PC-3 (cell line): ENCODE data around the gene TJP3. TPM values are rescaled to one million over a fixed set of nuclear protein-coding genes. Genes with fewer than 3 reads are reported as not detected.
"Not testable (repeated sequence)": the region's sequence is repeated elsewhere in the genome, so short reads cannot be mapped to it uniquely, and the experiment has no call there.

Source experiments
- ATAC-seq: fragments of 200-7000 bp; cut with Tn5 transposase; 2 replicates; pipeline ENCODE4 v1.9.1; 2020; ENCODE audit warnings: mild to moderate bottlenecking, moderate library complexity
- BruUV-seq: library from RNA; stranded (reverse); fragments of 400-500 nt; replicated peaks from 2 replicates; lab custom pipeline; 2021; lab: Mats Ljungman, UMichigan
- CTCF ChIA-PET: fragments of 300-600 bp; sonication (Branson Sonifier 250); formaldehyde crosslinking; loops from one replicate; lab custom pipeline; 2022; ENCODE audit warnings: antibody characterized with exemption; lab: Charles Lee
- POLR2A ChIA-PET: fragments of 300-600 bp; sonication (Branson Sonifier 250); formaldehyde crosslinking; loops from one replicate; lab custom pipeline; 2022; ENCODE audit warnings: antibody characterized with exemption; ENCODE audit not compliant: unreplicated experiment; lab: Charles Lee
- DNase-seq: peaks from one replicate; pipeline ENCODE4 v3.0.0-alpha.2; 2015
- H2AFZ ChIP-seq: fragments of 300-600 bp; sonication (generic); 2 replicates; pipeline ENCODE4 v1.6.0; 2016; ENCODE audit warnings: antibody characterized with exemption, low read length
- H3F3A ChIP-seq: fragments of 300-600 bp; sonication (generic); one replicate; pipeline ENCODE4 v1.6.0; 2017; ENCODE audit warnings: antibody characterized with exemption, low read length, control low read depth, mild to moderate bottlenecking; ENCODE audit not compliant: unreplicated experiment
- H3K27ac ChIP-seq: fragments of 300-600 bp; sonication (generic); 2 replicates; pipeline ENCODE4 v1.5.1; 2016; ENCODE audit warnings: mild to moderate bottlenecking, low read length
- H3K27me3 ChIP-seq: fragments of 300-600 bp; sonication (generic); 2 replicates; pipeline ENCODE4 v1.6.1; 2016; ENCODE audit warnings: low read length, mixed read lengths
- H3K36me3 ChIP-seq: fragments of 300-600 bp; sonication (generic); 2 replicates; pipeline ENCODE4 v1.6.1; 2016; ENCODE audit warnings: low read depth, mixed run types, low read length, mixed read lengths
- H3K4me1 ChIP-seq: fragments of 300-600 bp; sonication (generic); 2 replicates; pipeline ENCODE4 v1.5.1; 2016; ENCODE audit warnings: low read length; ENCODE audit not compliant: insufficient read depth
- H3K4me2 ChIP-seq: fragments of 300-600 bp; sonication (generic); 2 replicates; pipeline ENCODE4 v1.6.0; 2016; ENCODE audit warnings: low read length
- H3K4me3 ChIP-seq: fragments of 300-600 bp; sonication (generic); 2 replicates; pipeline ENCODE4 v1.5.1; 2016; ENCODE audit warnings: mild to moderate bottlenecking, low read length, mixed read lengths
- H3K79me2 ChIP-seq: fragments of 300-600 bp; sonication (generic); 2 replicates; pipeline ENCODE4 v1.6.1; 2017; ENCODE audit warnings: low read length, mixed read lengths
- H3K9ac ChIP-seq: fragments of 300-600 bp; sonication (generic); 2 replicates; pipeline ENCODE4 v1.6.0; 2016; ENCODE audit warnings: mild to moderate bottlenecking, low read length
- H3K9me2 ChIP-seq: fragments of 300-600 bp; sonication (generic); replicated peaks from 2 replicates; pipeline ENCODE4 v1.6.1; 2016; ENCODE audit warnings: mixed run types, low read length, mixed read lengths
- H3K9me3 ChIP-seq: fragments of 300-600 bp; sonication (generic); 2 replicates; pipeline ENCODE4 v1.6.1; 2016; ENCODE audit warnings: low read length, mixed read lengths
- H4K20me1 ChIP-seq: fragments of 300-600 bp; sonication (generic); 2 replicates; pipeline ENCODE4 v1.6.1; 2016; ENCODE audit warnings: low read length, mixed read lengths
- CTCF ChIP-seq: fragments of 300-600 bp; sonication (generic); conservative IDR thresholded peaks from 2 replicates; pipeline ENCODE4 v1.5.1; 2017; ENCODE audit warnings: antibody characterized with exemption, low read depth, mild to moderate bottlenecking, low read length
- EZH2 ChIP-seq: fragments of 300-600 bp; sonication (generic); IDR thresholded peaks from one replicate; pipeline ENCODE4 v1.6.1; 2017; ENCODE audit warnings: antibody characterized with exemption, mild to moderate bottlenecking, low read length; ENCODE audit not compliant: unreplicated experiment
- EZH2phosphoT487 ChIP-seq: fragments of 300-600 bp; sonication (generic); IDR thresholded peaks from 2 replicates; pipeline ENCODE4 v1.6.1; 2018; ENCODE audit warnings: mild to moderate bottlenecking, antibody characterized with exemption, low read length, borderline replicate concordance
- intact Hi-C: fragments of 100-400 bp; cut with micrococcal nuclease; formaldehyde crosslinking; loops from 2 replicates; pipeline ENCODE4 v1.9.0; 2023
- total RNA-seq: library from RNA; depleted of rRNA; stranded (reverse); fragments of >200 nt; gene quantifications from 2 replicates; pipeline ENCODE4 v1.2.3, GENCODE V29; 2014

Gene TJP3
- total RNA-seq, 1 experiment from 2014 or later, result 11.7 TPM

GRCh38 chr19:3752492-3752891, 44.3 kb downstream of the TJP3 start:
- BruUV-seq, result no TSS peak
- no peak overlapping the region for H3K4me3 ChIP-seq
- H3K27ac ChIP-seq, result no peak overlapping the region
- H3K4me1 ChIP-seq, result no peaks in the 10 kb centered on the region
- TF ChIP-seq EZH2 (no peak), CTCF (no peak), EZH2phosphoT487 (no peak)
- H3K4me2 ChIP-seq, result no peak overlapping the region
- H4K20me1 ChIP-seq, result no peaks in the 10 kb centered on the region
- no peaks in the 10 kb centered on the region for H3F3A ChIP-seq
- no peak for DNase-seq
- H3K9me3 ChIP-seq, result no peaks in the 10 kb centered on the region
- no peaks in the 10 kb centered on the region for H3K9me2 ChIP-seq
- no peak overlapping the region for H2AFZ ChIP-seq
- intact Hi-C loops, result no loop called here
- no peaks in the 10 kb centered on the region for H3K36me3 ChIP-seq
- ChIA-PET CTCF (no interaction called here), POLR2A (no interaction called here)
- no peak overlapping the region for H3K9ac ChIP-seq
- H3K79me2 ChIP-seq, result no peaks in the 10 kb centered on the region
- no peak for ATAC-seq
- no peaks in the 10 kb centered on the region for H3K27me3 ChIP-seq

DNA sequence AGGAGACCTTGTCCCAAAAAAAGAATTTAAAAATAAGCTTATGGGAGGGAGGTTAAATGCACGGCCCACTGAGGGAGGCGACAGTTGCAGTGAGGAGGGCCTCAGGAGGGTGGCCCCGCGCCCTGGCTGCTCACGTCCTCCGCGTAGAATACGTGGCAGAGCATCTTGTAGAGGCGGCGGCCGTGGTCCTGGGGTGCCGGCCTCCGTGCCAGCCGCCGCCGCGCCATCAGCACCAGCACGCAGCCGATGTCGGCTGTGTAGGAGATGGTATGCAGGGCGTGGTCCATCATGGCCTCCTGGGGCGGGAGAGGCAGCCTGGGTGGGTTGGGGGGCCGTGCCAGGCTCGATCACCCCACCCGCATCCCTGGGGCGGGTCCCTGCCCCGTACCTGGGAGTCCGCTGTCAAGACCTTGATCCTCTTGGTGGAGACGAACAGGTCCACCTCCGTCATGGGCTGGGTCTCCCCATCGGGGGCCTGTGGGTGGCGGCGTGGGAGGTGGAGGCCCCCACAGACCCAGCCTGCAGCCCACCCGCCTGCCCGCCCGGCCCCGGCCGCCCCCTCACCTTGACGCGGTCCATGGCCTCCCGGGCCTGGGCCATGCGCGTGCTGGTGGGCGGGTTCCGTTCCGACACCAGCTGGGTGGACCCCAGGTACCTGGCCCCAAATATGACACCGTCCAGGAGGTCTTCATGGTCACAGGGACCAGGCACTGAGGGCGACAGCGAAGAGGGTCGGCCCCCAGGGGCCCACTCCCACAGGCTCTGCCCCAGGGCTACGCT, 45.6 kb downstream of the TJP3 start:
- Histone ChIP-seq H3K9me3 (no peaks in the 10 kb centered on the region), H2AFZ (no peak overlapping the region), H3K79me2 (no peaks in the 10 kb centered on the region), H3K27ac (no peak overlapping the region), H3K4me2 (no peak overlapping the region), H4K20me1 (no peaks in the 10 kb centered on the region), H3K36me3 (no peaks in the 10 kb centered on the region), H3K27me3 (no peaks in the 10 kb centered on the region), H3K9ac (no peak overlapping the region), H3K4me3 (no peak overlapping the region), H3F3A (no peaks in the 10 kb centered on the region), H3K4me1 (no peaks in the 10 kb centered on the region), H3K9me2 (no peaks in the 10 kb centered on the region)
- TF ChIP-seq CTCF, result no peak
- no peak for TF ChIP-seq EZH2phosphoT487
- TF ChIP-seq EZH2, result no peak
- no peak for DNase-seq
- ATAC-seq, result no peak
- no TSS peak for BruUV-seq
- POLR2A ChIA-PET, result no interaction called here
- CTCF ChIA-PET, result no interaction called here
- intact Hi-C loops, result no loop called here

GRCh38 chr19:3757705-3758104, 49.5 kb downstream of the TJP3 start:
- H3K9ac ChIP-seq, CTCF ChIA-PET: not testable (repeated sequence)

DNA sequence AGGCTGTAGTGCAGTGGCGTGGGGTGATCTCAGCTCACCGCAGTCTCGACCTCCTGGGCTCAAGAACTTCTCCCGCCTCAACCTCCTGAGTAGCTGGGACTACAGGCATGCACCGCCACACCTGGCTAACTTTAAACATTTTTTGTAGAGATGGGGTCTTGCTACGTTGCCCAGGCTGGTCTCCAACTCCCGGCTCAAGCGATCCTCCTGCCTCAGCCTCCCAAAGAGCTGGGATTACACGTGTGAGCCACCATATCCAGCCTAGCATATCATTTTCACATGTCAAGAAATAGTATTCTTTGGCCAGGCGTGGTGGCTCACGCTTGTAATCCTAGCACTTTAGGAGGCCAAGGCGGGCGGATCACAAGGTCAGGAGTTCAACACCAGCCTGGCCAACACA, 50.1 kb downstream of the TJP3 start:
- H4K20me1 ChIP-seq, CTCF ChIA-PET, H3K4me2 ChIP-seq, H3K9ac ChIP-seq, intact Hi-C loops, ATAC-seq, H3F3A ChIP-seq, H3K27ac ChIP-seq, BruUV-seq, H3K9me2 ChIP-seq, H3K36me3 ChIP-seq, POLR2A ChIA-PET, H3K4me3 ChIP-seq, H3K4me1 ChIP-seq, DNase-seq, H3K9me3 ChIP-seq, H2AFZ ChIP-seq, H3K27me3 ChIP-seq: not testable (repeated sequence)
- H3K79me2 ChIP-seq, result peaks cover 26% of the 10 kb centered on the region

More at GRCh38 chr19:3757705-3758104, 49.5 kb downstream of the TJP3 start:
- H3K4me2 ChIP-seq, ATAC-seq, POLR2A ChIA-PET, H3K9me2 ChIP-seq, DNase-seq, H3K27ac ChIP-seq, H3K9me3 ChIP-seq, BruUV-seq, H3K4me1 ChIP-seq, intact Hi-C loops, H3K27me3 ChIP-seq, H2AFZ ChIP-seq, H3F3A ChIP-seq, H3K36me3 ChIP-seq, H4K20me1 ChIP-seq, H3K4me3 ChIP-seq: not testable (repeated sequence)
- H3K79me2 ChIP-seq, result peaks cover 23% of the 10 kb centered on the region
